ENCODE results near the gene LEF1.

- TF ChIP-seq CTCF (conservative IDR thresholded peaks at IDR 0.05 in 1 of 2, IDR thresholded peaks at IDR 0.05 in 1 of 2; ENCODE audit: low read depth in 1 of 2, low read length in 2 of 2) = no peak
- no peak for TF ChIP-seq EZH2 (IDR thresholded peaks at IDR 0.05; ENCODE audit: low read length, missing control alignments)
Observed at GRCh38 chr4:108035691-108036090, 133.0 kb downstream of the LEF1 start.
